AG10803 (cell line): ENCODE results near the gene NEO1.

Experiments
- DNase-seq: peaks from one replicate; pipeline ENCODE4 v3.0.0; 2010; ENCODE audit warnings: low read depth
- H3K4me3 ChIP-seq: 2 replicates; pipeline ENCODE4 v1.5.1; 2011; ENCODE audit warnings: mild to moderate bottlenecking, low read length, control low read depth
- TF ChIP-seq, protein P1 (sequence below): conservative IDR thresholded peaks from 2 replicates; pipeline ENCODE4 v1.5.1; 2011; ENCODE audit warnings: mild to moderate bottlenecking, low read length, control low read depth, inconsistent platforms

The NEO1 gene

DNA sequence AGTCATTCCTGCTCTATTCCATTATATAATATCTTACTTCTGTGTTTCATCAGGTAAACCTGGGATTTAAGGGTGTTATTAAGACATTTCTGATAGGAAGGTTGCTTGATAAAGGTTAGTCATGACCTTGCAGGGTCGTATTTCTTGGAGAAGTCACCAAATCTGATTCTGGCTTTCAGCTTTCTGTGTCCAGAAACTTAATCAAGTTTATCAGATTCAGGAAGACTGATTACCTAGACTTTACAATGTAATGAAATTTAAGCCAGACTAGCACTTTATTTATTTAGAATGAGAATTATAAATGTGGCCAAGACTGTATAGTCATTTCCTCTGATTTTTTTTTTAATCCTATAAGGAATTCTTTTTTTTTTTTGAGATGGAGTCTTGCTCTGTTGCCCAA lies 81.9 kb downstream of the NEO1 start:
- TF ChIP-seq, protein P1, sequence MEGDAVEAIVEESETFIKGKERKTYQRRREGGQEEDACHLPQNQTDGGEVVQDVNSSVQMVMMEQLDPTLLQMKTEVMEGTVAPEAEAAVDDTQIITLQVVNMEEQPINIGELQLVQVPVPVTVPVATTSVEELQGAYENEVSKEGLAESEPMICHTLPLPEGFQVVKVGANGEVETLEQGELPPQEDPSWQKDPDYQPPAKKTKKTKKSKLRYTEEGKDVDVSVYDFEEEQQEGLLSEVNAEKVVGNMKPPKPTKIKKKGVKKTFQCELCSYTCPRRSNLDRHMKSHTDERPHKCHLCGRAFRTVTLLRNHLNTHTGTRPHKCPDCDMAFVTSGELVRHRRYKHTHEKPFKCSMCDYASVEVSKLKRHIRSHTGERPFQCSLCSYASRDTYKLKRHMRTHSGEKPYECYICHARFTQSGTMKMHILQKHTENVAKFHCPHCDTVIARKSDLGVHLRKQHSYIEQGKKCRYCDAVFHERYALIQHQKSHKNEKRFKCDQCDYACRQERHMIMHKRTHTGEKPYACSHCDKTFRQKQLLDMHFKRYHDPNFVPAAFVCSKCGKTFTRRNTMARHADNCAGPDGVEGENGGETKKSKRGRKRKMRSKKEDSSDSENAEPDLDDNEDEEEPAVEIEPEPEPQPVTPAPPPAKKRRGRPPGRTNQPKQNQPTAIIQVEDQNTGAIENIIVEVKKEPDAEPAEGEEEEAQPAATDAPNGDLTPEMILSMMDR, result no peak
- no peak for DNase-seq

DNA sequence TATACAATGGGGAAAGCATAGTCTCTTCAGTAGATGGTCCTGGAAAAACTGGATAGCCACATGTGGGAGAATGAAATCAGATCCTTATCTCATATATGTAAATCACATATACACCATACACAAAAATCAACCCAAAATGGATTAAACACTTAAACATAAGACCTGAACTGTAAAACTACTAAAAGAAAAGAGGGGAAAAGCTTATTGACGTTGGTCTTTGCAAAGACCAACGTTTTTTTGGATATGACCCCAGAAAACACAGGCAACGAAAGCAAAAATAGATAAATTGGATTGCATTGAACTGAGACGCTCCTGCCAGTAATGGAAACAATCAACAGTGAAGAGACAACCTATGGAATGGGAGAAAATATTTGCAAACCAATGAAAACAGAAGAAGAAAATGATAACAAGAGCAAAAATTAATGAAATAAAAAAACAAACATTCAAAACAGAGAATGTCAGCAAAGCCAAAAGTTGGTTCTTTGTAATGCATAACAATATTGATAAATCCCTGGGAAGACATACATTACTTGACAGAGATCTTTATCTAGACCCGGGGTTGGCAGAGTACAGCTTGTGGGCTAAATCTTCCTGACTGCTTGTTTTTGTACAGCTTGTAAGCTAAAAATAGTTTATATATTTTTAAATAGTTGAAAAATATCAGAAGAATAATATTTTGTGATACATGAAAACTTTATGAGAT lies 86.9 kb downstream of the NEO1 start:
- TF ChIP-seq, protein P1, result no peak
- H3K4me3 ChIP-seq, result no peak overlapping the region
- no peak for DNase-seq

More for the DNA sequence above, 81.9 kb downstream of the NEO1 start:
- no peak overlapping the region for H3K4me3 ChIP-seq

DNA sequence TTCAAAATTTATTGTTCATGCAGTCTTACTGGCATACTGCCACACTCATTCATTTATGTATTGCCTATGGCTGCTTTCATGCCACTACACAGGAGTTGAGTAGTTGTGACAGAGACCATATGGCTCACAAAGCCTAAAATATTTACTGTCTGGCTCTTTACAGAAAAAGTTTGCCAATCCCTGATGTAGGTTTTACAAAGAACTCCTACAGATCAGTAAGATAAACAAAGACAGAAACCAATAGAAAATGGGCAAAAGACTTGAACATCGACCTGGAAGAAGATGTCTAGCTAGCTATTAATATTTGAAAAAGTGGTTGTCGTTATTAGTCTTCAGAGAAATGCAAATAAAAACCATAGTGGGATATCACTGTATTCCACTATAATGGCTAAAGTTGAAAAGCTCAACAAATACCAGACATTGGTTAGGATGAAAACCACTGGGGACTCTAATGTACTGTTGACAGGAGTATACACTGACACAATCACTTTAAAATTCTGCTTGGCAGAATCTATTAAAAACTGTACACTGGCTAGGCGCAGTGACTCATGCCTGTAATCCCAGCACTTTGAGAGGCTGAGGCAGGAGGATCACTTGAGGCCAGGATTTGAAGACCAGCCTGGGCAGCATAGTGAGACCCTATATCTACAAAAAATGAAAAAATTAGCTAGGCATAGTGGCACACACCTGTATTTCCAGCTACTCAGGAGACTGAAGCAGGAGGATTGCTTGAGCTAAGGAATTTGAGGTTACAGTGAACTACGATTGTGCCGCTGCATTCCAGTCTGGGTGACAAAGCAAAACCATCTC lies 87.7 kb downstream of the NEO1 start:
- TF ChIP-seq, protein P1, result no peak
- peak; percentile 3 for DNase-seq
- H3K4me3 ChIP-seq, result no peak overlapping the region

DNA sequence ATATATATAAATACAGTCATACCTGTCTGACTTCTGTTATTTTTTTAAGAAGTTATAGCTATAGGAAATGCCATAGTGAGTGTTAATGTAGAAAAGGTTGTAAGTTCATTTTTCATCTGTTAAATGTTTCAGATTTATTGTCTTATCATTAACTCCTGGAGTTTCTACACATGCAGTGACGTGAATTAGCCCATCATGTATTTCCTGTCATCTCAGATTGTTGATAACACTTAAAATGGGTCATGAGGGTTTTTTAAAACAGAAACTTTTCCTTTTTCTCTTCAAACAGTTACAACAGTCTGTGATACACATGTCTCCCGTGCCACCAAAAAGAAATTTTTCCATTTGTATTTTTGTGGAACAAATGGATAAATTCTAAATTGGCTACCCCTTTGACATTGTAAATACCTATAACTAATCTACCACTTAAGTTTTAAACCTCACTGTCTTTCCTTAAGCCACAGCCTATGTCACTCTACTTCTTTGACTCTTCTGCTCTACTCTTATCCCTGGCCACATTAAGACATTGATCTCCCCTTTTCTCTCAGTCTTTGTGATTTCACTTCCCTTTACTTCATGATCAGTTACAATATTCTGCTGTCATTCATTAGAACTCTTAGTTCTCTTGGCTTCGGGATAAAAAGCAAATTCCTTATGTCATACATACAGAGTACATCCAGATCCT lies 89.1 kb downstream of the NEO1 start:
- no peak overlapping the region for H3K4me3 ChIP-seq
- no peak for DNase-seq
- TF ChIP-seq, protein P1, result no peak

DNA sequence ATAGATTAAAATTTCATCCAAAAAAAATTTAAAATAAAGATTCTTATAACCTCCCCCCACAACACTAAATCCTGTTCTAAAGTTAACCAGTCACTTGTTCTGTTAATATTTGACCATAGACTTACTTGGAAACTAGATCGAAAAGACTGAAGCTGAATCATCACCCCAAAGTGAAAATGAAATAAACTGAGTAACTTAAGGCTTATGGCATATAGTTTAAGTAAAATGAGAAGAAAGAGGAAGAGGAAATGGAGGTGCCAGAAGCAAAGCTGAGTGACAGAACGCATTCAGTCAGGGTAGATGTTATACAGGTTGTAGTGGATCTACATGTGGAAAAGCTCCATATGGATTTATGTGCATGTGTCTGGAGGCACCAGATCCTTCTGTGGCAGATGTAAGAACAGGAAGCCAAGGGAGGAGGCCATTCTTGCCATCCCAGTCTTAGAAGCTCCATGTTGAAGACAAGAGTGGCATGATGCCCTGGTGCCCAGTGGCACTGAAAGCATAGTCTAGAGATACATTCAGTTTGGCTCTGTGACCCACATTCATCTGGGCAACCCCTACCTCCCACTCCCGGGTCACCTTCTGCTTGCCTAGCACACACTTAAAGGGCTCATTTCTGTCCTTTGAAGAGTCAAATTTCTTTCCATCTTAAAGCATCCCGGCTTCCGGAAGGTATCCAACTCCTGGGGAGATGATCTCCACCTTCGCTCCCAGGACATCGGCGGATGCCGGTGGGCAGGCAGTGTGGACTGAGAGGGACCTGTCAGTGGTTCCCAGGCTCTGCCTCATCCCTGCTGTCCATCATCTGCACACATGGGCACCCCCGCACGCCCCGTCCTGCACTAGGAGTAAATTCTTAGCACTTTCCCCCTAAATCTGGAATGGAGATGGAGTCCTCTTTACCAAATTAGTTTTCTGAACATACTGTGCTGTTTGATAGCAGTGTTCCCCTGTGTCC lies 90.8 kb downstream of the NEO1 start:
- H3K4me3 ChIP-seq, result no peak overlapping the region
- TF ChIP-seq, protein P1, result no peak
- no peak for DNase-seq

DNA sequence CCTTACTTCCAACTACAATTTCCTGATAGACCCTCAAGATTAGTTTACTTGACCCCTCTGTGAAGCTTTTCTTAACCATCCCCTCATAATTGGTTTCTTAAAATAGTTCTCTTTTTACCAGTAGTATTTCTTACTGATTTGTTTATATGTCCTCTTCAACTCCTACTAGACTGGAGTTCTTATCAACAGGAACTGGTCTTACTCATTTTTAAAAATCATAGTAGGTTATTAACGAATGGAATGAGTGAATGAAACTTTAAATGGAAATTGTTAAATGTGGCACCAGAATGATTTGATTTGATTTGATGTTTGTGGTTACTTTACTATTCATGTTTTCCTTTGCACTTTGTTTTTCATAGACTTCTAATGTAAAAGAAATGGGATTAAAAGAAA lies 91.5 kb downstream of the NEO1 start:
- no peak for DNase-seq
- TF ChIP-seq, protein P1, result no peak
- H3K4me3 ChIP-seq, result no peak overlapping the region
